SKM-1 (cell line): ENCODE data around the gene GCAT.
A peak's percentile ranks its signal among the peaks of the same experiment; 100 is the strongest.

Experiments used
- DNase-seq: peaks from one replicate; lab custom pipeline; 2025; ENCODE audit not compliant: unreplicated experiment; lab: John Stamatoyannopoulos, UW

GCAT gene

GRCh38 chr22:37807410-37808293 lies at the start of gene GCAT:
Gene GCAT (plus strand): TSS chr22:37807934. CDS start chr22:37807968, 34 bp downstream.
- DNase-seq = peak; percentile 89

DNA sequence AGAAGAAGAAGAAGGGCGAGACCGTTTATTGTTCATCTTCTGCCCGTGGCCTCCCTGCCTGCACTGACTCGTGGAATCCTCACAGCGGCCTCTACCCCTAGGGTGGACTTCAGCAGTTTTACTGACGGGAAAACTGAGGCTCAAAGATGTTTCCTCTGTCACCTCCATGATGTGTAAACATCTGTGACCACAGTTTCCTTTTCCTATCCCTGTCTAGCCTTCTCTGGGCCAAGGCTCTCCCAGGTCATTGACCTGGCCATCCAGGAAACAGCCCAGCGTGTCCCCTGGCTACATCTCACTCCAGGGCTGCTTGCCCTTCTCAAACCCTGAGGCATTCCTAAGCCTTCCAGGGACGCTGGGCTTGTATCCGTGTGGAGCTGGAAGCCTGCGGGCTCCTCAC lies 49.0 kb upstream of the GCAT start:
- DNase-seq = no peak

DNA sequence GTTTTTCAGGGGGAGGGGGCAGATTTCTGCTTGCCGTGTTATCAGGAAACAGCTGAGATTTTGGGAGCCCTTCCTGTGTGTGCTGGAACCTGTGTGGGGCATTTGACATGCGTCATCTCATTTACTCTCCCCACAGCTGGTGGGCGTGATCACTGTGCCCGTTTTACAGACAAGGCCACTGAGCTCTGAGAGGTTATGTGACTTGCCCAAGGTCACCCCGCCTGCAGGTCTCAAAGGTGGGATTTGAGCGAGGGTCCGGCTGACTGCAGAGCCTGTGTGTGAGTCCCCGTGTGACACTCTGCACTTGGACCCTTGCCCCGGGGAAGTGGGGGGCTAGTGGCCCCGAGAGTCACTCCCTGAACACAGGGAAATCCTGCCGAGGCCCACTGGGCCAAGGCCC lies 48.5 kb upstream of the GCAT start:
- DNase-seq = no peak

- DNase-seq = no peak
Observed at GRCh38 chr22:37760152-37760551, 47.6 kb upstream of the GCAT start.

DNA sequence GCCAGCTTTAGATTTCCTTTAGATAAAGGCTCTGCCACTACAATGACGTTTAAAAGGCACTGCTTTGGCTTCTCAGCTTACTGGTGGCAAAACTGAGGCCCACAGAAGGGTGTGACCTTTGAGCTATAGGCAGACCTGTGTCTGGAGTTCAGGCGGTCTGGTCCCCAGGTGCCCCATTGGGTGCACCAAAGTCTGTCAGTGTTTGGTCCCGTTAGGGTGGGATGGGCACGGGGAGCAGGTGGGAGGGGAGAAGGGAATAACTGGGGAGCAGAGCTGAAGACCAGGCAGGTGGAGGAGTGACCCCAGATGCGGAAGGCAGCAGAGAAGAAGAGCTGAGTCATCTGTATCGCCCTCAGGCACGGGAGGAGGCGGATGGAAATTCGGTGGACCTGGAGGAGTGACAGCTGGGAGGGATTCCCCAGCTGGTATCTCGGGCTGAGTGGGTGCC lies 45.3 kb upstream of the GCAT start:
- no peak for DNase-seq

DNA sequence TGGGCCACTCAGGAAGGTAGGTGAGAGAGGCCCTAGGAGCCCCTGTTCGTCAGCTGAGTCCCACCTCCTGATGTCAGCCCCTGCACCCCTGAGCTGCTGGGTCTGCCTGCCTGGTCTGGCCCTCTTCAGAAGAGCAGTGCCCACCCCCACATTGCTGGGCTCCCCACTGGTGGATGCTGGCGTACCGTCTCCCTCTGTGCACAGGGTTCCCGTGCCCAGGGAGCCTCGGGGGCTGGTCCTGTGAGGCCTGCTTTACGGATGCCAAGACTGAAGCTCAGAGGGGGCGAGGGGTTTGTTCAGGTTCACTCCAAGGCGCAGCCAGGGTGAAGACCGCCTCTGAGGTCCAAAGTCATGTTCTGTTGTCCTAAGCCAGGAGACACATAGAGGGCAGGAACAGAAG lies 44.7 kb upstream of the GCAT start:
- DNase-seq = no peak

DNA sequence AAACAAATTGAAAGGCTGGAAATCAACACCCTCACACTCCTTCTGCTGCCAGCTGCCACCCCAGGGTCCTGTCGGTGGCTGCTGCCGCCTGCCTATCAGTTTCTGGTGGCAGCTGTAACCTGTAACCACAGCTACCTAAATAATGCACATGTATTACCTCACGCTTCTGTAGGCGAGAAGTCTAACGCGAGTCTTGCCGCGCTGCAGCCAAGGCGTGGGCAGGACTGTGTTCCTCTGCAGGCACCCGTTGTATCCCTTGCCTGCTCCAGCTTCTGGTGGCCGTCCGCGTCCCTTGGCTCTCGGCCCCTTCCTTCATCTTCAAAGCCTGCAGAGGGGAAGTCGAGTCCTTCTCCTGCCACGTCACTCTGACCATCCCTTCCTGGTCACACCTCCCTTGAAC lies 44.1 kb upstream of the GCAT start:
- DNase-seq = no peak

DNA sequence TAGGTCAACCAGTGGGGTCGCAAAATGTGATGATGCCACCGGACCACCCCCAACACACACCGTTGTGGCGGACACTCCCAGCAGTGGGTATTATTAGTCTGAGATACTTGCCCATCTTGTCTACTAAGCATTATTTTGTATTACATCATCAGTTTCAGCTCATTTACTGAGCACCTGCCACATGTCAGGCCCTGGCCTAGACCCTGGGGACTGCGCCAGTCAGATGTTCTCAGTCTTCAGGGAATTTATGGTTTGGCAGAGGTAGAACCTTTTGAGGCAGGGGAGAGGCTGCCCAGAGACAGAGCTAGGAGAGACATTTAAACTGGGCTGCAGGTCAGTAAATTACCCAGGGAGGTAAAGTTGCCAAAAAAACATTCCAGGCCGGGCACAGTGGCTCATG lies 43.1 kb upstream of the GCAT start:
- no peak for DNase-seq

DNA sequence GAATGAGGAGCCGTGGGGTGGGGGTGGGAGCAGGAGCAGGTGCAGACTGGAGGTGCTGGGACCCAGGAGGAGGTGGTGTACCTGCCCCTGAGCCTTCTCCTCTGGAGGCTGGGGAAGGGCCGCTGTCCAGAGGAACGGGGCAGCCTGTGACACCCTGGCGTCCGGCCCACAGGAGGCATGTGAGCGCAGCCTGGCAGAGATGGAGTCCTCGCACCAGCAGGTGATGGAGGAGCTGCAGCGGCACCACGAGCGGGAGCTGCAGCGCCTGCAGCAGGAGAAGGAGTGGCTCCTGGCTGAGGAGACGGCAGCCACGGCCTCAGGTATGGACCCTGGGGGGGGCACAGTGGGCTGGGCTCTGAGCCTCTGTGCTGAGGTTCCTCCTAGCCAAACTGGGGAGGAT lies 42.2 kb upstream of the GCAT start:
- no peak for DNase-seq

DNA sequence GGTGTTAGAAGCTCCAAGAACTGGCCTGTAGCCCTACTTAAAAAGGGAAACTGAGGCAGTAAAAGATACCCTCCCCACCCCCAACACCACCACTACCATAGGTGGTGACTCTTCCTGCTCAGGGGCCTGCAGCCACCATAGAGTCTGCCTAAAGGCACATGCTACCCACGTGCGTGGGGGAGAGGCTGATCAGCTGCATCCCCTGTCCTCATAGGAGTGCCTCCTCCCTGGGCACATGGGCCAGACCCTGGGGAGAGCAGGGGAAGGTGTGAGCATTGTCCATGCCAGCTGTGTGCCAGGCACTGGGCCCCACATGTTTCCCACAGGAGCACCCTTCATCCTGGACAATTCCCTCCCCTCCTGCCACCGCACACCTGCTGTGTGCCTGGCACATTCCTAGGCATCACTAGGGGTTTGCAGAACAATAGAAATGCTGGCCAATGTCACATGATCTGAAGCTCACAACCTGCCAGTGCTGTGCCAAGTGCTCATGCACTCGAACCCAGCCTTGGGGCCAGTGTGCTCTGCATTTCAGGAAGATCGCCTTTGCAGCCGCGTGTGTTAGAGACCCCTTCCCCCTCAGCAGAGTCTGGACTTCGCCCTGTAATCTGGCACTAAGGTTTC lies 41.7 kb upstream of the GCAT start:
- no peak for DNase-seq

DNA sequence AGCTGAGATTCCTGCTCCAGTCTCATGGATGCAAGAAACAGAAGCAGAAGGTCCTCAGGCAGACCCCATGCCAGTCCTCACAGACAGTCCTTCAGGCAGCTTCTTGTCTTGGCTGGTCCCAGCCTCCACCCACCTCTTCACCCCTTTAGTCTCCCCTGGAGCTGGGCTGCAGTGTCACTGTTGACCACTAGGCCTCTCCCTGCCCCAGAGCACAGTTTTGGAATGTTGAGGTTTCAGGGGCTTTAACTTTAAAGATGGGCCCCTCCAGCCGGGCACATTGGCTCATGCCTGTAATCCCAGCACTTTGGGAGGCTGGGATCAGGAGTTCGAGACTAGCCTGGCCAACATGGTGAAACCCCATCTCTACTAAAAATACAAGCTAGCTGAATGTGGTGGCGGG lies 39.5 kb upstream of the GCAT start:
- DNase-seq = no peak

GRCh38 chr22:37769056-37769455 lies 38.7 kb upstream of the GCAT start:
- DNase-seq = no peak

- no peak for DNase-seq
Observed at GRCh38 chr22:37771081-37771480, 36.7 kb upstream of the GCAT start.

DNA sequence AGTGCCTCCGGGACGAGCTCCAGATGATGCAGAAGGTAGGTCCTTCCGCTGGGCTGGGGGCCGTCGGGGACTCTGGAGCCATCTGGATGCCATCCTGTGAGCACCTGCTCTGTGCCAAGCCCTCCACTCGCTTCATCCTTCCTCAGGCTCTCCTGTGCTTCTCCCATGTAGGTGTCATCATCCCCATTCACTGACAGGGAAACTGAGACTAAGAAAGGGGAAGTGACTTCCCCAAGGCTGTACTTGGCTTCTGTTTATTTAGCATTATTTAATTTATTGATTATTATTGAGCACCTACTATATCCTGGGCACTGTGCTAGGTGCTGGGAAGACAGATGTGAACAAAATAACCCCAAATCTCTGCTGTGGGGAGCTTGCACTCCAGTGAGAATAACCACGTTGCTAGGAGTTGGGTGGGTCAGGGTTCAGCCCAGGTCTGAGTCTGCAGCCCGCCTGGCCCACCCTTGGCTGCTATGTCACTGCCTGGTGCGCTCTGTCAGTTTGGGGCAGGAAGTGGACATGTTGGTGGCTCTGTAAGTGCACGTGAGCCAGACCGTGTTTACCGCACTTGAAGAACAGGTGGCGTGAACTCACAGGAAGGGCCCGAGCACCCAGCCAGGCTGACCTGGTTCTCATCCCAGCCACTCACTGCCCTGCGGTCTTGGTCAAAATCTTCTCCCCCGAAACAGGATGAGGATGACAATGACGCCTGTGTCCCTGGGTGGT lies 35.9 kb upstream of the GCAT start:
- no peak for DNase-seq

DNA sequence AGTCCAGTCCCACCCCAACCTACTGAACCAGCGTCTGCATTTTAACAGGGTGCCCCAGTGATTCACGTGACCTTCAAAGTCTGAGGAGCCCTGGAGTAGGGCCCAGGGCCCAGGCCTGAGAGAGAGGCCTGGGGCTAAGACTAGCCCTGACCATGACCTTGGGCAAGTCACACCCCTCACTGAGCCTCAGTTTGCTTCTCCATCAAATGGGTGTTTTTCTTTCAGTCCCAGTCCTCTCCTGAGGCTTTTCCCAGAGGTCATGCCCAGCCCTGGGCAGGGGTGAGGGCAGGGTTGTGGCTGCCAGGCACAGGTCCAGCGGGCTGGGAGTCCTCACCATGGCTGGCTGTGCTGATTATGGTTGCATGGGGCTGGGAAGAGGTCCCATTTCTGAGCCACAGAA lies 33.0 kb upstream of the GCAT start:
- no peak for DNase-seq

DNA sequence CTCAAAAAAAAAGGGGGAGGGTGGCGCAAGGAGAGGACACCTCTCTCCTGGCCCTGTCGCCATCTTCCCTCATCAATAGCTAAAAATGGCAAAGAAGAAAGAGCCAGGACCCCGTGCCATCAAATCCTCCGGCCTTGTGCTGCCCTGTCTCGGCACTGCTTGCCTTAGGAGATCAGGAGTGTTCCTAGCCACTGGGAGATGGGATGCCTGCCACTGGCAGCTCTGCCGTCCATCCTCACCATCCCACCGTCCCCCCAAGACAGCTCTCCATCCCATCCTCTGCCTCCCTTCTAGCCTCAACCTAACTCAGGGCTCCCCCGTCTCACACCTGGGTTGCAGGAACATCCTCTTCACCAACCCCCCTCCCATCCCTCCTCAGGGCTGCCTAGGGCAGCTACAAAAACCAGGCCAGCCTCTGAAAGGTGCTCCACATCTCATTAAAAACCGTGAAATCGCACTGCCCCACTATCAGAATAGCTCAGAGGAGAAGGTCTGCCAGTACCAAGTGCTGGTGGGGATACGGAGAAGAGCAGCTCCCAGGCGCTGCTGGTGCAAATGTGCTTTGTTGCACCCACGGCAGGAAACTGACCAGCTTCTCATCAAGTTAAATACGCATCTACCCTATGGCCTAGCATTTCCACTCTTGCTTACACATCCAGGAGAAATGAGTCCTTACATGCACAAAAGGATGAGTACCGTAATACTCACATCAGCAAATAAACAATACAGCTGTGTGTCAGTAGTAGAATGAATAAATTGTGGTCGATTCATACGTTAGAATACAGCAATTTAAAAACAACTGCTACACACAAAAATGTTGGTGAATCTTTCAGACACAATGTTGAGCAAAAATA lies 31.7 kb upstream of the GCAT start:
- no peak for DNase-seq

DNA sequence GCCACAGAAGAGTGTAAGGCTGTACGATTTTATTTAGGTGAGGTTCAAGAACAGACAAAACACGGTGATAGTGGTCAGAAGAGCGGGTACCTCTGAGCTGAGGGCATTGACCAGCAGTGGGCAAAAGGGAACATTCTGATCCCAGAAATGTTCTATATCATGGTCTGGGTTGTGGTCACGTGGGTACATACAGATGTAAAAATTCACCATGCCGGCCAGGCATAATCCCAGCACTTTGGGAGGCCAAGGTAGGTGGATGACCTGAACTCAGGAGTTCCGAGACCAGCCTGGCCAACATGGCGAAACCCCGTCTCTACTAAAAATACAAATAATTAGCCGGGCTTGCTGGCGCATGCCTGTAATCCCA lies 31.1 kb upstream of the GCAT start:
- no peak for DNase-seq

GRCh38 chr22:37777122-37777687 lies 30.5 kb upstream of the GCAT start:
- DNase-seq = no peak

DNA sequence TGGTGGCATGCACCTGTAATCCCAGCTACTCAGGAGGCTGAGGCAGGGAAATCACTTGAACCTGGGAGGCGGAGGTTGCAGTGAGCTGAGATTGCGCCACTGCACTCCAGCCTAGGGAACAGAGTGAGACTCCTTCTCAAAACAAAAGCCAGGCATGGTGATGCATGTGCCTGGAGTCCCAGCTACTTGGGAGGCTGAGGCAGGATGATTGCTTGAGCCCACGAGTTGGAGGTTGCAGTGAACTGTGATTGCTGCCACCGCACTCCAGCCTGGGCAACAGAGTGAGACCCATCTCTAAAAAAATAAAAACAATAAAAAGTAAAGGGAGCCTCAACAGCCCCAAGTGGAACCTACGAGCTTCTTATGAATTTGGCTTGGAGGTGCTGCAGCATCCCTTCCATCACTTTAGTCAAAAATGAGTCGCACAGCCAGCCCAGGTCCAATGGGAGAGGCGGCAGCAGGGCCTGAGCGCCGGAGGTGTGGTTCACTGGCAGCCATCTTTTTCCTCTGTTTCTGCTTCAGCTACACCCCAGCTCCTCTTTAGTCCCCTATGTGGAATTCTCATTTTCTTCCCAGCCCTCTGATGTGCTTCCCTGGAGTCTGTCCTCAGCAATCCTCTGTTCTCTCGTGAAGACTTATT lies 29.2 kb upstream of the GCAT start:
- DNase-seq = no peak

- no peak for DNase-seq
Observed at GRCh38 chr22:37781434-37782059, 26.2 kb upstream of the GCAT start.
